Fibroblast of peridontal ligament (primary cell): ENCODE measurements around the gene OPN1SW.

Source experiments
- DNase-seq: peaks from one replicate; pipeline ENCODE4 v3.0.0-alpha.2; 2010; ENCODE audit errors: extremely low read depth

OPN1SW gene, protein sequence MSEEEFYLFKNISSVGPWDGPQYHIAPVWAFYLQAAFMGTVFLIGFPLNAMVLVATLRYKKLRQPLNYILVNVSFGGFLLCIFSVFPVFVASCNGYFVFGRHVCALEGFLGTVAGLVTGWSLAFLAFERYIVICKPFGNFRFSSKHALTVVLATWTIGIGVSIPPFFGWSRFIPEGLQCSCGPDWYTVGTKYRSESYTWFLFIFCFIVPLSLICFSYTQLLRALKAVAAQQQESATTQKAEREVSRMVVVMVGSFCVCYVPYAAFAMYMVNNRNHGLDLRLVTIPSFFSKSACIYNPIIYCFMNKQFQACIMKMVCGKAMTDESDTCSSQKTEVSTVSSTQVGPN

DNA sequence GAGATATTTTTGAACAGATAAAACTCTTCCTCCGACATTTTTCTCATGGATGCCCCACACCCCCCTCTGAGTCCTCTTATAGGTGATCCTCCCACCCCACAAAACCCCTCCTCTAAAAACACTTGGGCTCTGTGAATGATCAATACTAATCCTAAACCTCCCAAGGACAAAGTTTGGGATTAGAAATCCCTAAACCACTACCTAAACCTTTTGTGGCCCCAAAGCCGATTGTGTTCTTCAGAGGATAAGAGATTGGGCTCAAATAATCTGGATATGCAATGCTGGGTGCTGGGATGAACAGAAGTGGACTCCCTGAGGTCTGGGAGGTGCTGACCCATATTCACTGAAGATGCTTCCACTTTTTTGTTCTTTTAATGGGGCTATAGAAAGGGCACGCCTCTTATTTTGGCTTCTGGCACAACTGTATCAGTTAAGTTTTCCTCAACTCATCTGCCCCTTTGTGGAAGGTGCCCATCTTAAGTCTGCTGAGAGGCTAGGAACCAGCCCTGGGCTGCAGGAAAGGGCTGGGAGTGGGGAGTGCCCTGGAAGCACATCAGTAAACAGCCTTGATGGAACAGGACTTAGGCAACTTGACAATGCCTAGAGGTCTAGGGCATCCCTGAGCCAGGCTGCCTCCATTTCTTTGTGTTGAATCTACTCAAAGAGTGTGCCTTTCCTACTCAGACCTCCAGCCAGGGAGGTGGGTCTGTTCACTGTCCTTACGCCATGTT, at the start of gene OPN1SW:
Gene OPN1SW, minus strand, starts transcription at position 51 of the 731 bp plus-strand sequence. Its CDS starts 13 bp downstream, at position 38.
- DNase-seq = no peak

DNA sequence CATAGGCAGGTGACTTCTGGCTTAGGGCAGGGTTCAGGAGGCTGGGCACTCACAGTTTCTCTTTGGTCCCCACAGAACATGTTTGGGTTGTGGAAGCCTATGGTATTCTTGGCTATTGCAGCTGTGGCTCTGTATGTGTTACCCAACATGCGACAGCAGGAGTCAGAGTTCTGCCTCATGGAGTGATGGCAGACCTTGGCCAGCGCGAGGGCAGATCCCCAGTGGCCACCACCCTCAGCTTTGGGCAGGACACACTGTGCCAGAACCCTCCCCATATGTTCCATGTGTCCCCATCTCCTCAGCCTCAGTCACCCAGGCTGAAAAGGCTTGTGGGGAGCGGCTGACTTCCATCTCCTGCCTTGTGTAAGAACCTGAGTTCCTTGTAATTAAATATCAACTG, 46.1 kb upstream of the OPN1SW start:
- no peak for DNase-seq

DNA sequence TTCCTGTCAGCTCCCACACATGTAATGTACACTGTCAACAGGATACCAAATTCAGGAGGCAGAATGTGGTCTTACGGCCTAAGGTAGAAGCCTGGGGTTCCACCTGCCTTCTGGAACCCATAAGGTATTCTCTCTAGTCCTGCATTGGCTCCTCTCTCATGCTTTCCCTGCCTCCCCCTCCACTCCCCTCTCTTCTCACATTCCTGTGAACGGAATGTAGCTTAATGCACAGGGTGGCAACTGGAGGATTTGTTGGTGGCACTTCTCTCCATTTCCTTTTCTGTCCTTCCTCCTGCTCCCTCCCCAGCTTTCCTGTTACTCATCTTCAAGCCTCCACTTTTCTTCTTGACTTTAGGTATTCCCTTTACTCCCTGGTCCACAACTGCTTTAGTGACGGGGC, 43.1 kb upstream of the OPN1SW start:
- no peak for DNase-seq

DNA sequence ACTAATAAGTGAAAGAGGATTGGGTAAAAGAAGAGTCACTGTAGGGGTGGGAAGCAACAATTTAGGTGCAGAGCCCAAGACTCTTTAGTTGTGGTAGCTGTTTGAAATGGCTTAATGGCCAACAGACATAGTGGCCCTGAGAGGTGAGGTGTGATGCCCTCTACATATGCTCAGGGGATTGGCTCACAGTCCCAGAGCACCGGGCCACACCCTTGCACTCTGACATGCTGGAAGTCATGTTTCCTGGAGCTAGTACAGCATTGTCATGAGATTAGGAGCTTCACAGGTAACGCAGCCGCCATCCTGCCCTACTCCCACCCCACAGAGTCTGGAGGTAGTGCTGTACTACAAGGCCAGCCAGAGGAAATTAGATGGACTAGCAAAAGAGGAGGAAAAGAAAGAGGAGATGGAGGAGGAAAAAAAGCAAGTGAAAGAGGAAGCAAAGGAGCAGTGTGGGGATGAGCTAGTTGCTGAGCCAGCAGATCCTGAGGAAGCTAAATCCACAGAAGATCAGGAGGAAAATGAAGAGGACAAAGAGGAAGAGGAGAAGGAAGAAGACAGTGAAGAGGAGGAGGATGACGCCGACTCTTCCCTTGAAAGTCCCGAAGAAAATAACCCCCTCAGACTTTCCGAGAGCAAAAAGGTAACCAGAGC, 39.8 kb upstream of the OPN1SW start:
- no peak for DNase-seq

GRCh38 chr7:128814499-128814898, 38.9 kb upstream of the OPN1SW start:
- DNase-seq = no peak

DNA sequence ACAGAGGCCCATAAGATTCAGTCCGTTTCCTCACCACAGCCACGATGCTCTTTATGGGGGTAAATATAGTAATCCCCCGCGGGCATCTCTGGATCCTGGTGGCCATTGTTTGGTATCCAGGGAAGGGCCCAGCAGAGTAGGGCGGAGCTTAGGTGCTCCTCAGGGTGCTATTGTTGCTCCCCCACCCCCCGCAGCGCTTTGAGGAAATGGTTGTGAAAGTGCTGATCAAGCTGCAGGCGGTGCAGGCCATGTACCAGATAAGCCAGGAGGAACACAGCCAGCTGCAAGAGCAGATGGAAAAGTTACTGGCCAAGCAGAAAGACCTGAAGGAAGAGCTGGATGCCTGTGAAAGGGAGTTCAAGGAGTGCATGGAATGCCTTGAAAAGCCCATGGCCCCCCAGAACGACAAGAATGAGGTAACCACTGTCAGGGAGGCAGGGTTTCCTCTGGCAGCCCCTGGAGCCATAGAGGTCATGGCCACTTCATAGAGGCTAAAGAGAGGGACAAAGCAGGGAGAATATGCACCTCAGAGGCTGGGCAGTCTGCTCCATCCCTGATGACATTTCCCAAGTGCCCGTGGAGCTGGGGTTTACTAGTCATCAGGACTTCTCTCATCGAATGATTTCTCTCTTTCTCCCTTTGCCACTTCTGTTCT, 37.0 kb upstream of the OPN1SW start:
- DNase-seq = no peak

- no peak for DNase-seq
Measured at GRCh38 chr7:128811631-128812430, 36.2 kb upstream of the OPN1SW start.

DNA sequence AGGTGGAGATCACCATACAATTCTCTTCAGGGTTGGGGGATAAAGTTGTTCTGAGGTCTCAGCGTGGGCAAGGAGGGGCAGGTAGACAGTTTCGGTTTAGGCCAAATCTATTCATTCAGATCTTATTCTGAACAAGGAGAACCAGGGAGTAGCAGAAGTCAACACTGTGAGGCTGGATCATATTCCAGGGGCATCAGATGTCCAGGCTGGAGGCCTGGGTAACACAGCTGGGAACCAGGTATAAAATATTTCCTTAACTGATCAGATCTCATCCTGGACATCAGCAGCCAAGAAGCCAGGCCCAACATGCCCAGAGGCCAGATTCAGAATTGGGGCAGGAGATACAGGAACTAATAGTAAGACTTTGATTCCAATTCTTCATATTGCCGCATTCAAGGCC, 35.4 kb upstream of the OPN1SW start:
- DNase-seq = no peak

DNA sequence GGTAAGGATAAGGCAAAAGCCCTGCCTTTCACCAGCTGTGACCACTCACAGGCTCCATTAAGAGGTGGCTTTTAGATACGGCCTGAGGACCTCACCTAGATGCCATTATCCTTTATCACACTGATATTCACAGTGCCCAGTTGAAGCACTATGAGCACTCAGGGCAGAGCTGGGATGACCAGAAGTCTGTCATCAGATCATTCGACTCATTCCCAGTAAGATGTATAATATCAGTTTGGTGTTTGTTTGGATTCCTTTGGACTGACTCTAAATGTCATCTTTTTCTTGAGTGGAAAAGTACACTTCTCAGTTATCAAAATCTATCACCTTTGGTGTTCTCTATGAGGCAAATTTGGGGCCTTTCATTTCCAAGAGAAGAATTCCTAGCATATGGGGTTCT, 34.9 kb upstream of the OPN1SW start:
- DNase-seq = no peak

DNA sequence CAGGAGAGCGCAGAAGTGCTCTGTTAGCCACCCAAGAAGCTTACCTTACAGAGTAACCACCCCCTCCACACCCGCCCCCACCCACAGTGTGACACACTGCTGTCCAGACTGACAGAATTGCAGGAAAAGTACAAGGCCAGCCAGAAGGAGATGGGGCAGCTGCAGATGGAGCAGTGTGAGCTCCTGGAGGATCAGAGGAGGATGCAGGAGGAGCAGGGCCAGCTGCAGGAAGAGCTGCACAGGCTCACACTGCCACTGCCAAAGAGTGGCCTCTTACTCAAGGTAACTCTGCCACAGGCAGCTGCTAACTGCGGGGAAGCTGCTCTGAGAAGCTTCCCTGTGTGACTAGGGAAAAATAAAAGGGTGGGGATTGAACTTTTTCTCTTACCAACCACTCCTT, 33.8 kb upstream of the OPN1SW start:
- DNase-seq = no peak

DNA sequence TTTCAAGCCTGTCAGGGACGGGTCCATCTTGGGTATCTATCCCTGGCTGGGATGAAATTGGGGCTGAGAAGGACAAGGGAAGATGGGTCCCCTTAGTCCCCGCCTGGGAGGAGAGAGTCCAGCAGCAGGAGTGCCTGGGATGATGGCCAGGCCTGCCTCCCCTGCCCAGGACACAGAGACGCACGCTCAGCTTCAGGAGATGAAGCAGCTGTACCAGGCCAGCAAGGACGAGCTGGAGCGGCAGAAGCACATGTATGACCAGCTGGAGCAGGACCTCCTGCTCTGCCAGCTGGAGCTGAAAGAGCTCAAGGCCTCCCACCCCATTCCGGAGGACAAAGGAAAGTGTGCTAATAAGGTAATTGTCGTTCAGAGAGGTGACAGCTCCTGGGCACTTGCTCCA, 31.6 kb upstream of the OPN1SW start:
- no peak for DNase-seq

- DNase-seq = no peak
Measured at GRCh38 chr7:128805225-128805624, 29.6 kb upstream of the OPN1SW start.

DNA sequence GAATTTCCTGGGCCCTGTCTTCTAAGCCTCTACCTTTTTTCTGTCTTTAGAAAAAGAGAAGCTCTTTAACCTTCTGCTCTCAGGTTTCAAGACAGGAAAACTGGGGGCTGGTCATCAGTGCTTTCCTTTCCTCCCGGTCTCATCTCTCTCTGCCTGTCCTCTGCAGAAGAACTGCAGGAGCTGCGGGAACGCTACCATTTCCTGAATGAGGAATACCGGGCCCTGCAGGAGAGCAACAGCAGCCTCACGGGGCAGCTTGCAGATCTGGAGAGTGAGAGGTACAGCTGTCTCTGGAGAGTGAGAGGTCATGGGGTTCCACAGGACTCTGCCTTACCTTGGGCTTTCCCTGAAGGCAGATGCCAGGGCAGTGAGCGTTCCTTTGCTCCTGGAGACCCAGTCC, 28.9 kb upstream of the OPN1SW start:
- no peak for DNase-seq

- no peak for DNase-seq
Measured at GRCh38 chr7:128801667-128802418, 26.2 kb upstream of the OPN1SW start.

- no peak for DNase-seq
Measured at GRCh38 chr7:128801003-128801402, 25.4 kb upstream of the OPN1SW start.

DNA sequence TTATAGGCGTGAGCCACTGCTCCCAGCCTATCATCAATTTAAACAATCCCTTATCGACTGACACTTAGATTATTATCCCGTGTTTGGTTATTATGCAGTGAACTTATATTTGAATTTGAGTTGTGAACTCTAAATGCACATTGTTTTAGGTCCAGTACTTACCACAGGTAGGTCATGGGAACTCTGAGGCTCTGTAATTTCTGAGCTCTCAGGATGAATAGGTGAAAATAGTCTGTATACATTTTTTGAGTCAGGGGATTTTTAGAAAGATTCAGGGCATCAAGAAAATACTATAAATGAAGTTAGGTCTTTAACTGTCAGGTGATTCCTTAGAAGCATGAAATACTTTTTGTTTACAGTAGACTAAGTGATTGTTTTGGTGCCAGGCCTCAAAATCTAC, 25.0 kb upstream of the OPN1SW start:
- DNase-seq = no peak

DNA sequence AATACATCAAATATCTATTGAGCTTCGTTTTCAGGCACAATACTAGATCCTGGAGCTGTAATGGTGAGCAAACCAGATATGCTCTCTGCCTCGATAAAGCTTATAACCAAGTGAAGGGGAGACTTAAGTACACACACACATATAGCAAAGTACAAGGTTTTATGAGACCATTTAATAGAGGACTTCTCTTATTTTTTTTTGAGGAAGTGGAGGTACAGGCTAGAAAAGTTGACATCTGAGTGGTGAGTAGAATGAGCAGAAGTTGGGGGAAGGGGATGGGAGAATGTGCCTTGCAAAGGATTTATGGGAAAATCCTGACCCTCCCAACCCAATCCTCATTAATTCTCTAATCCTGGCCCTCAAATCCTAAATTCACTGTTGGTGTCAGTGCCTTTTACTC, 23.9 kb upstream of the OPN1SW start:
- no peak for DNase-seq

DNA sequence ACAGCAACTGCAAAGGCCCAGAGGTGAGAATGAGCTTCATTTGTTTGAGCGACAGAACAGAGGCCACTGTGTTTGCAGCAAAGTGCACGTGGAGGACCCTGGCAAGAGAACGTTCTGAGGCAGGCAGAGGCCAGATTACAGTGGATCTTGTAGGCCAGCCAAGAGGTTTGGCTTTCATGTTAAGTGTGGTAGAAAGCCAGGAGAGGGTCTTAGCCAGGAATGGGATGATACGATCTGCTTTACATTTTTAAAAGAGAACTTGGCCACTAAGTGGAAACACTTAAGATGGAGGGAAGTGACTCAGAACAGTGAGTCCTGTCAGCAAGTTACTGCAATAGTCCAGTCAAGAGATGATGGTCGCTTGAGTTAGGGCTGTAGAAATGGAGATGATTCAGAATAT, 20.7 kb upstream of the OPN1SW start:
- peak; percentile 79 for DNase-seq

GRCh38 chr7:128795129-128795528, 19.5 kb upstream of the OPN1SW start:
- no peak for DNase-seq

GRCh38 chr7:128794436-128794835, 18.8 kb upstream of the OPN1SW start:
- no peak for DNase-seq

GRCh38 chr7:128794020-128794419, 18.4 kb upstream of the OPN1SW start:
- no peak for DNase-seq
